ENCODE results near the gene SDS.

Gene SDS

DNA sequence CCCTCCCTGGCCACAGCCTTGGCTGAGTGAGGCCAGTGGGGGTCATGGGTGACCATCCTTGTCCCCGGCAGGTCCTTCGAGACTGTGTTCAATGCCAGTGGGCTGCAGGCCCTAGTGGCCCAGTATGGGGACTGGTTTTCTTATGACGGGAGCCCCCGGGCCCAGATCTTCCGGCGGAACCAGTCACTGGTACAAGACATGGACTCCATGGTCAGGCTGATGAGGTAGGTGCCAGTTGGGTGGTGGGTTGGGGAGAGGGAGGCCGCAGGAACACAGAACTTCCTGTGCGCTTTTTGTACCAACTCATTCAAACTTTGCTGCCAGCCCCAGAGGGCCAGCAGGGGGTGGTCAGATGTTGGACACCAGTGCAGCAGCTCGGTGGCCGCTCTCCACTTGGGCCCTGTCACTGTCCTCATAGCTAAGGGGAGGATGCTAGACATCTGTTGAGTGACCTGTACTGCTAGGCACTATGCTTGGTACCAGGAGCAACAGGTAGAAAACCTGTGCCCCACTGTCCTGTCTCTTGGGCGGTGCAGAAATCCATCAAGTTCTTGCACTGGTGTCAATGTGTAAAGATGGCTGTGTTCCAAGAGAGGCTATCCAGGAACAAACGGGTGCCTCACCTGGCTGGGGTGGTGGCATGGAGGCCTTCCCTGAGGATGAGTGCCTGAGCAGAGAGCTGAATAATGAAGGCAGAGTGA lies 16.7 kb downstream of the SDS start:
- no peak overlapping the region for H3K4me3 ChIP-seq (ENCODE audit: low read depth, low read length)
- no peak for DNase-seq (ENCODE audit: low read depth)

DNA sequence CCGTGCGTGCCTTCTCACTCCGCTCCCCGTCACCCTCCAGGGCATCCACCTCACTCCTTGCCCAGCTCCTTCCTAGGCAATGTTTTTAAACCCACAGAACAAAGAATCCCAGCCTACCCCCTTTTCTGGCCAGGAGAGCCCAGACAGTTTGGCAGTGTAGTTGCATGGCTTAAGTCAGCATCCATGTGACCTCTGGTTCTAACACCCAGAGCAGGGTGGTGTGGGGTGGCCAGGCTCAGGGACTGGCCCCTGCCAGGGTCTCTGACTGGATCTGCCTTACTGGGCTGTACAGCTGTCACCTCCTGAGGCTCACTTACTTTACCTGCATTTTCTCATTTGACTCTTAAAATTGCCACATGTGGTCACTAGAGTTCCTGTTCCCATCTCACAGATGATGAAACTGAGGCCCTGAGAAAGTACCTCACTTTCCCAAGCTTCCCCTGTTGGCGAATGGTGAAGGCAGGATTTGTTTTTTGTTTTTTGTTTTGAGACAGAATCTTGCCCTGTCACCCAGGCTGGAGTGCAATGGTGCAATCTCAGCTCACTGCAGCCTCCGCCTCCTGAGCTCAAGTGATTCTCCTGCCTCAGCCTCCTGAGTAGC lies 18.3 kb downstream of the SDS start:
- H3K4me3 ChIP-seq (ENCODE audit: low read depth, low read length) = no peak overlapping the region

DNA sequence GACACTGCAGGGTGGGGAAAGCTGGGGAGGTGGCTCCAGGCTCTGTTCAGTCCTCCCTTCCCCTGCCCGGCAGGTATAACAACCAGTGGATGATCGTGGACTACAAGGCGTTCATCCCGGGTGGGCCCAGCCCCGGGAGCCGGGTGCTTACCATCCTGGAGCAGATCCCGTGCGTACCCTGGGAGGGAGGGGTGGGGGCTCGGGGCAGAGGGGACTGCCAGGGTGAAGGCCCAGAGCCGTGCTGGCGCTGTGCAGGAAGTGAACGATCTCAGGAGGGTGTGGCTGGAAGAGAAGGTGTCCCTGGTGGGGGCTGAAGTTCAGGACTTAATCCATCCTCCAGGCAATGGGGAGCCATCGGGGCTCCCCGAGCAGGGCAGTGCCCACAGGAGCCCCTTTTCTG lies 18.9 kb downstream of the SDS start:
- no peak overlapping the region for H3K4me3 ChIP-seq (ENCODE audit: low read depth, low read length)
- no peak for DNase-seq (ENCODE audit: low read depth)

More for the DNA sequence above, 18.3 kb downstream of the SDS start:
- DNase-seq (ENCODE audit: low read depth) = no peak

DNA sequence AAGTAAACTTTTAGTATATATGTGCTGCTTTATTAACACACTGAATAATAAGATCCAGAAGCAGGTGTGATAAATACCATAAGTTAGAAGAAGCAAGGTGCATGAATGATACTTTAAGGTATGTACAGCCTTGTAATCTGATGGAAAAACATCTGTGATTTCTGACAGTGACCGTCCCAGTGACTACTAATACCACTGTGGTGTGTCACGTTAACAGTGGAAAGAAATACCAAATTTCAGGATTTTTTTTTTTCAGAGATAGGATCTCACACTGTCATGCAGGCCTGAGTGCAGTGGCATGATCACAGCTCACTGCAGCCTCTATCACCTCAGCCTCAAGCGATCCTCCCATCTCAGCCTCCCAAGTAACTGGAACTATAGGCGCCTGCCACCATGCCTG lies 21.5 kb downstream of the SDS start:
- no peak for DNase-seq (ENCODE audit: low read depth)
- H3K4me3 ChIP-seq (ENCODE audit: low read depth, low read length) = no peak overlapping the region

- no peak overlapping the region for H3K4me3 ChIP-seq (ENCODE audit: low read depth, low read length)
- DNase-seq (ENCODE audit: low read depth) = no peak
Observed at GRCh38 chr12:113381220-113381619, 22.5 kb downstream of the SDS start.

- no peak overlapping the region for H3K4me3 ChIP-seq (ENCODE audit: low read depth, low read length)
- no peak for DNase-seq (ENCODE audit: low read depth)
Observed at GRCh38 chr12:113378291-113378690, 25.4 kb downstream of the SDS start.

GRCh38 chr12:113374823-113375428 lies 28.8 kb downstream of the SDS start:
- no peak for DNase-seq (ENCODE audit: low read depth)

DNA sequence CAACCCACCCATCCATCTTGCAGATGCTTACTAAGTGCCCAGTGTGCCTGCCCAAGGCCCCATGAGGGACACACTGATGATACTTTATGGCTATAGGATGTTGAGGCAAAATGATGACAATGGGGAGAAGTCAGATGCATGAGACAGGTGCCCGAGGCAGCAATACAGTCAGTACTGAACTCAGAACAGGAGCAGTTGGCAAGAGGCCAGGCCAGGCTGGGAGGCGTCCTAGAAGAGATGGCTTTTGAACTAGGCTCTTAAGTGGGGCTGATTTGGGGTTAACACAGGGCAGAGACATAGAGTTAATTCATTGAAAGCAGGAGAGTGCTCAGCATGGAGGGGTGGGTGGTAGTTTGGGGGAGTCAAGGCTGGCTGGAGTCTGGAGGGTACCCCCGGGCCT lies 29.7 kb downstream of the SDS start:
- DNase-seq (ENCODE audit: low read depth) = no peak
- H3K4me3 ChIP-seq (ENCODE audit: low read depth, low read length) = no peak overlapping the region

More at GRCh38 chr12:113374823-113375428, 28.8 kb downstream of the SDS start:
- H3K4me3 ChIP-seq (ENCODE audit: low read depth, low read length) = no peak overlapping the region

DNA sequence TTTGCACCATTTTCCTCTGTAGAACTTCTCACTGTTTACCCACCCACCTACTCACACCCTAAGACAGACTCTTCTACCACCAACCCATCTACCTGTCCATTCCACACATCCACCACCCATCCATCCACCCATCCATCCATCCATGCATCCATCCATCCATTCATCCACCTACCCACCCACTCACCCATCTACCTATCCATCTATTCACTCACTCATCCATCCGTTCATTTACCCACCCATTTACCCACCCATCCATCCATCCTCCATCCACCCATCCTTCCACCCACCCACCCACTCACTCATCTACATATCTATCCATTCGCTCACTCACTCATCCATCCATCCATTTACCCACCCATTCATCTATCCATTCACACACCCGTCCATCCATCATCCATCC lies 30.2 kb downstream of the SDS start:
- H3K4me3 ChIP-seq (ENCODE audit: low read depth, low read length) = no peak overlapping the region
- DNase-seq (ENCODE audit: low read depth) = no peak

GRCh38 chr12:113372371-113372770 lies 31.3 kb downstream of the SDS start:
- H3K4me3 ChIP-seq (ENCODE audit: low read depth, low read length) = no peak overlapping the region
- no peak for DNase-seq (ENCODE audit: low read depth)

- no peak for DNase-seq (ENCODE audit: low read depth)
- H3K4me3 ChIP-seq (ENCODE audit: low read depth, low read length) = no peak overlapping the region
Observed at GRCh38 chr12:113371808-113372207, 31.9 kb downstream of the SDS start.

DNA sequence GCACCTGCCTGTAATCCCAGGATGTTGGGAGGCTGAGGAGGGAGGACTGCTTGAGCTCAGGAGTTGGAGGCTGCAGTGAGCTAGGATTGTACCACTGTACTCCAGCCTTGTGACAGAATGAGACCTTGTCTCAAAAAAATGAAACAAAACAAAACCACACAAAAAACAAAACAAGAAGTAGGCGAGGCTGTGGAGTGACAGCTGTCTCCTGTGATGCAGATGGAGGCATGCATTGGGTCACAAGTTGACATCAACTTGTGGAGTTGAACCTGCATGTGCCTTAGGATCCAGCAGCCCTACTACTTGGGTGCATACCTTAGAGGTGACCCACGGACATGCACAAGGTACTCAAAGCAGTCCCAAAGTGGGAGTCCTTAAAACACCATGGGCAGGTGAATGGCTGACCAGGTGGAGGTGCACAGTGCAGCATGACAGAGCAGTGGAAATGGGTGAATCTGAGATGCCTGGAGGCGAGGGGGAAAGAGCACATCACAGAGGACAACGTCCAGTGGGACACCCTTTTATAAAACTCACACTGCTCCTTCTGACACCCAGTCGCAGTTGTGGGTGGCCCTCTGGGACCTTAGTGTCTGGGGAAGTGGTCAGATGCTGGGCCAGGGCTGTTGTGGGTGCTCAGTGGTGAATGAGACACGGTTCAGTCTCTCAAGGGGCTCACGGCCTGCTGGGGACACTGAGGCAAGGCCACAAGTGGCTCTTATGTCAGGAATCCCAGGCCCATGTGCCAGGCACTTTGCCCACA lies 32.6 kb downstream of the SDS start:
- H3K4me3 ChIP-seq (ENCODE audit: low read depth, low read length) = no peak overlapping the region
- no peak for DNase-seq (ENCODE audit: low read depth)

DNA sequence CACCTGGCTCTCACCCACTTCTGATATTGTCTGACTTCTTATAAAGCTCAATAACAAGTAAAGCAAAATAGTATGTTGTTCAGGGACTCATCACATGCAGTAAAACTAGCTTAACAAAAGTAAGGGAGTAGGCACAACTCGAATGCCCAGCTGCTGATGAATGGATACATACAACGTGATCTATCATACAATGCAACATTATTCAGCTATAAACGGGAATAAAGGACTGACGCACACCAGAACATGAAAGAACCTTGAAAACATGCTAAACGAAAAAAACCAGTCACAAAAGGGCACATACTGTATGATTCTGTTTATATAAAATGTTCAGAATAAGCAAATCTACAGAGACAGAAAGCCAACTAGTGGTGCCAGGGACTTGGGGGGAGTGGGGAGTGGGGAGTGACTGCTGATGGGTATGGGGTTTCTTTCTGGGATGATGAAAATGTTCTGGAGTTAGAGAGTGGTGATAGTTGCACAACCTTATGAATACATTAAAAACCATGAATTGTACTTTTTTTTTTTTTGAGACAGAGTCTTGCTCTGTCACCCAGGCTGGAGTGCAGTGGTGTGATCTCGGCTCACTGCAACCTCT lies 34.2 kb downstream of the SDS start:
- no peak for DNase-seq (ENCODE audit: low read depth)
- no peak overlapping the region for H3K4me3 ChIP-seq (ENCODE audit: low read depth, low read length)

- no peak overlapping the region for H3K4me3 ChIP-seq (ENCODE audit: low read depth, low read length)
- no peak for DNase-seq (ENCODE audit: low read depth)
Observed at GRCh38 chr12:113368331-113368730, 35.4 kb downstream of the SDS start.

GRCh38 chr12:113366827-113367226 lies 36.9 kb downstream of the SDS start:
- DNase-seq (ENCODE audit: low read depth) = no peak
- no peak overlapping the region for H3K4me3 ChIP-seq (ENCODE audit: low read depth, low read length)

DNA sequence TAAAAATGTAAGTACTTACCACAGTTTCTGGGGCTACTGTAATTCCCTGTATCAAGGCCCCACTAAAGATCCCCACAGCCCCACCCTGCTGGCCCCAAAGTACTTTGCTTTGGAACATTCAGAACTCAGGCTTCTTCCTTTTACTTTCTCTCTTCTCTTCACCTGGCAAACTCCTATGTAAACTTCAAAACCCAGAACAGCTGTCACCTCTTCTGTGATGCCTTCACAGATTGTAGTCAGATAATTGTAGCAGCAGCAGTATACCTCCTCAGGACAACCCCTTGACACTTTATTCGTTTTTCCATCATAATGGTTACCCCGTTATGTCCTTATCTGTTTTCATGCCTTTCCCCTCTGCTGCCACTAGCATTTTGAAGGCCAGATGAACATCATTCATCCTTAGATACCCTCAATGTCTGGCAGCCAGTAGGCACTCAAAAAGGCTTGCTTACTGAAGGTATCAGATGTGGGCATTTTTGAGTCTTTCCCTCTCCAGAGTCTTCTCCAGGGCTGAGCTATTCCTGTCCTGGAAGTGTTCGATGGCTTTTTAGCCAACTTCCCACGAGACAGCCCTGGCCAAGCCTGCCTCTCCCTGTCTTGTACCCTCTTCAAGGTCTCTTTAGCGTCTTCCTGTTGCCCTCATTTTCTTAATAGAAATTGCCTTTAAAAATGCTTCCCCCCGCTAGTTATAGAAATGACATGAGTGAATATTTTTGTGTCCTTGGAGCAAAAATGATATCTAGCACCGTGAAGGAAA lies 37.9 kb downstream of the SDS start:
- H3K4me3 ChIP-seq (ENCODE audit: low read depth, low read length) = no peak overlapping the region

GRCh38 chr12:113364698-113365097 lies 39.0 kb downstream of the SDS start:
- DNase-seq (ENCODE audit: low read depth) = no peak
- H3K4me3 ChIP-seq (ENCODE audit: low read depth, low read length) = no peak overlapping the region

More for the DNA sequence above, 37.9 kb downstream of the SDS start:
- DNase-seq (ENCODE audit: low read depth) = no peak

GRCh38 chr12:113361574-113362370 lies 41.9 kb downstream of the SDS start:
- no peak for DNase-seq (ENCODE audit: low read depth)
- H3K4me3 ChIP-seq (ENCODE audit: low read depth, low read length) = no peak overlapping the region

Data from skeletal muscle cell (primary cell).